ENCODE data around the gene TAGLN3. TPM values are rescaled to one million over a fixed set of nuclear protein-coding genes. Genes with fewer than 3 reads are reported as not detected.

The TAGLN3 gene
- 0.10 TPM for polyA plus RNA-seq (2012; ENCODE audit: low read depth, missing spikeins)

GRCh38 chr3:111998636-111999483 lies at the start of gene TAGLN3:
TSS of gene TAGLN3 (plus strand) at chr3:111998922. CDS start at chr3:111999423, 501 bp downstream.
- FAIRE-seq, result peak; percentile 38
- TF ChIP-seq PAX5 (IDR thresholded peaks at IDR 0.05; ENCODE audit: insufficient read depth, low read length, severe bottlenecking) (no peak), POLR2AphosphoS5 (IDR thresholded peaks at IDR 0.05; ENCODE audit: low read depth, low read length) (no peak), POLR2A (IDR thresholded peaks at IDR 0.05; ENCODE audit: low read depth, low read length) (no peak), POU2F2 (IDR thresholded peaks at IDR 0.05; ENCODE audit: low read depth, low read length) (no peak), TAF1 (IDR thresholded peaks at IDR 0.05; ENCODE audit: low read depth, low read length) (no peak), SPI1 (IDR thresholded peaks at IDR 0.05; ENCODE audit: low read depth, low read length) (no peak)
- no peak for DNase-seq (ENCODE audit: insufficient read length, low spot score)

- DNase-seq (ENCODE audit: insufficient read length, low spot score) (no peak), FAIRE-seq (no peak)
- no peak for TF ChIP-seq PAX5 (IDR thresholded peaks at IDR 0.05; ENCODE audit: insufficient read depth, low read length, severe bottlenecking)
Observed at GRCh38 chr3:111949712-111950111, 49.0 kb upstream of the TAGLN3 start.

DNA sequence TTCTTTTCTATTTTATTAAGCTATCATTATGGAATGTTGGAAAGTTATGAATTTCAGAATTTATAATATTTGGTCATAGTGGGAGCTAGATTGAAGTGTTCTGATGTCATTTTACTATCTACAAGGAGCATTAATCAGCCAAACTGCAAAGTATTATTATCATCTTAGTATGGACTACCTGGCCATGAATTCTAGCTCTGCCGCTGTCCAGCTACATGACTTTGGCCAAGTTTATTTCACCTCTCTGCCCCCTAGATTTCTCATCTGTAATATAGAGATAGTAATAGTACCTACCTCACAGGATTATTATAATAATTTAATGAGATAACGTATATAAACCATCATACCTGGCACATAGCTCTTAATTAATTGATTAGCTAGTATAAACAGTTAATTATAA lies 47.7 kb upstream of the TAGLN3 start:
- DNase-seq (ENCODE audit: insufficient read length, low spot score), result no peak
- FAIRE-seq, result no peak
- TF ChIP-seq POLR2AphosphoS5 (IDR thresholded peaks at IDR 0.05; ENCODE audit: low read depth, low read length) (no peak), POLR2A (IDR thresholded peaks at IDR 0.05; ENCODE audit: low read depth, low read length) (no peak), PAX5 (IDR thresholded peaks at IDR 0.05; ENCODE audit: insufficient read depth, low read length, severe bottlenecking) (no peak), POU2F2 (IDR thresholded peaks at IDR 0.05; ENCODE audit: low read depth, low read length) (no peak), SPI1 (IDR thresholded peaks at IDR 0.05; ENCODE audit: low read depth, low read length) (no peak), TAF1 (IDR thresholded peaks at IDR 0.05; ENCODE audit: low read depth, low read length) (no peak)

DNA sequence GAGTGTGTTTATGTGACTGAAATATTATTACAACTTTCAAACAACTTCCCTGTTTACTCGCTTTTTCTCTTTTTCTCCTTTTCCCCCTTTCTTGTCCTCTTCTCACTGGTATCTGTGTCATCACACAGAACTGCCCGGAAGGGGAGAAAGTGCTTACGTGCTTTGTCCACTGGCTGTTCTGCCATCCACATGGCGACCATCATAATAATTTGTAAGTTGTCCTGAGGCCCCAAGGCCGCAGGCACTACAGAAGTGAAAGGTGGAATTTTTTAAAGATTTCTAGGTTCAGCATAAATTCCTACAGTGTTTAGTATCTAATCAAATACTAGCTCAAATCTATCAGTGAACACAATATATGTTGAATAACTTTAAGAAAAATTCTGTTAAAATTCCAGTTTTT lies 46.6 kb upstream of the TAGLN3 start:
- TF ChIP-seq POLR2A (IDR thresholded peaks at IDR 0.05; ENCODE audit: low read depth, low read length), result no peak
- TF ChIP-seq PAX5 (IDR thresholded peaks at IDR 0.05; ENCODE audit: insufficient read depth, low read length, severe bottlenecking), result no peak
- TF ChIP-seq TAF1 (IDR thresholded peaks at IDR 0.05; ENCODE audit: low read depth, low read length), result no peak
- TF ChIP-seq SPI1 (IDR thresholded peaks at IDR 0.05; ENCODE audit: low read depth, low read length), result no peak
- no peak for TF ChIP-seq POU2F2 (IDR thresholded peaks at IDR 0.05; ENCODE audit: low read depth, low read length)
- no peak for TF ChIP-seq POLR2AphosphoS5 (IDR thresholded peaks at IDR 0.05; ENCODE audit: low read depth, low read length)
- FAIRE-seq, result no peak
- DNase-seq (ENCODE audit: insufficient read length, low spot score), result no peak

DNA sequence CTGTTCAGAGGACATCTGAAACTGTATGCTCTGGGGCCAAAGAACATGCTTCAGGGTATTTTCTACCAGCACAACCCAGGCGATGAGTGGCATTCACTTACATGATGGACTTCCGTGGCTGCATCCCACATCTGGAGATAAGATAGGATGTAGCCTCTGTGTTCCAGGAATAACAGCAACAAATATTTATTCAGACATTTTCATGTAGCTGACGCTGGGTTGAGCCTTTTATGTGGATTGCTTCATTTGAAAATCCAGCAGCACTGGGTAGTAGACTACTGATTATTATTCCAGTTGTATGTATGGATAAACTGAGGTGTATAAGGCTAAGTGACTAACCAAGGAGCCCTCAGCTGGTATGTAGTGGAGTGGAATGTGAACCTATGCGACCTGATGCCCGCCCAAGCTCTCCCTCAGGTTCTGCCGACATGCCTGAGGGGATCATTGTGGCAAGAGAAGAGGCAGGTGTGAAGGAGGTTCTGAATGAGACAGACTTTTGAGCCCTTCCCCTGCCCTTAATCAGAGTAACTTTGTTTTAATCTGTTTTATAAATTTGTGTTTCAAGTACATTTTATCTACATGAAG lies 45.8 kb upstream of the TAGLN3 start:
- DNase-seq (ENCODE audit: insufficient read length, low spot score) (no peak), FAIRE-seq (no peak)
- TF ChIP-seq POU2F2 (IDR thresholded peaks at IDR 0.05; ENCODE audit: low read depth, low read length) (no peak), PAX5 (IDR thresholded peaks at IDR 0.05; ENCODE audit: insufficient read depth, low read length, severe bottlenecking) (no peak), TAF1 (IDR thresholded peaks at IDR 0.05; ENCODE audit: low read depth, low read length) (no peak), SPI1 (IDR thresholded peaks at IDR 0.05; ENCODE audit: low read depth, low read length) (no peak), POLR2AphosphoS5 (IDR thresholded peaks at IDR 0.05; ENCODE audit: low read depth, low read length) (no peak), POLR2A (IDR thresholded peaks at IDR 0.05; ENCODE audit: low read depth, low read length) (no peak)

DNA sequence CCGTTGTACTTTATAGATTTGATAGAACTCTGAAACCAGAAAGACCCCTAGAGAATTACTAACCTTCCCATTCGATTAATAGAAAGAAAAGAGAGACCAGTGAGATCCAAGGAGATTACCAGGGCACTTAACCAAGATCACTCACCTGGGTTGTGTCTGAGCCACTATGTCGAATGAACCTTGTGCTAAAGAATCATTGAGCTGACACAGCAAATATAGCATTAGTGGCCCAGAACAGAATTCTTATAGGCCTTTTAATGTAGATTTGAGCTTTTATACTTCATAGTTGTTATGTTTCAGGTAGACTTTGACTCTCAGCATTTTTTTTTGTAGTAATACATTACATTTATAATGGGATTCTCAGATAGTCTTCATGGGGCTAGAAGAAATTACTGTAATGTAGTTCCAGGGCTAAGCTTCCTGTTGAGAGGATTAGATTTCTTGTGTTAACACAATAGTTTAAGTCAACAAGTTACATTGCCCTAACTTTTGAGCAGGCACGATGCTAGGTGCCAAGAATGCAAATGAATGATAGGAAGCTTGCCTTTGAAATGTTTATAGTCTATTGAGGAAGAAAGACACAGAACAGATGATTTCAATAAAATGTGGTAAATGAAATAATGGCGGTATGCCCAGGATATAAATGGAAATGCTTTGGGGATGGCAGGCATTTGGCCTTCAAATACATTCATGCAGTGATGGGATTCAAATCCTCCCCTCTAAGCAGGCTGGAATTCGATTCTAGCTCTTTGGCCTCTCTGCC lies 44.3 kb upstream of the TAGLN3 start:
- DNase-seq (ENCODE audit: insufficient read length, low spot score) (no peak), FAIRE-seq (no peak)
- no peak for TF ChIP-seq PAX5 (IDR thresholded peaks at IDR 0.05; ENCODE audit: insufficient read depth, low read length, severe bottlenecking)
- TF ChIP-seq POLR2A (IDR thresholded peaks at IDR 0.05; ENCODE audit: low read depth, low read length), result no peak
- TF ChIP-seq POU2F2 (IDR thresholded peaks at IDR 0.05; ENCODE audit: low read depth, low read length), result no peak
- TF ChIP-seq POLR2AphosphoS5 (IDR thresholded peaks at IDR 0.05; ENCODE audit: low read depth, low read length), result no peak
- TF ChIP-seq TAF1 (IDR thresholded peaks at IDR 0.05; ENCODE audit: low read depth, low read length), result no peak
- TF ChIP-seq SPI1 (IDR thresholded peaks at IDR 0.05; ENCODE audit: low read depth, low read length), result no peak

DNA sequence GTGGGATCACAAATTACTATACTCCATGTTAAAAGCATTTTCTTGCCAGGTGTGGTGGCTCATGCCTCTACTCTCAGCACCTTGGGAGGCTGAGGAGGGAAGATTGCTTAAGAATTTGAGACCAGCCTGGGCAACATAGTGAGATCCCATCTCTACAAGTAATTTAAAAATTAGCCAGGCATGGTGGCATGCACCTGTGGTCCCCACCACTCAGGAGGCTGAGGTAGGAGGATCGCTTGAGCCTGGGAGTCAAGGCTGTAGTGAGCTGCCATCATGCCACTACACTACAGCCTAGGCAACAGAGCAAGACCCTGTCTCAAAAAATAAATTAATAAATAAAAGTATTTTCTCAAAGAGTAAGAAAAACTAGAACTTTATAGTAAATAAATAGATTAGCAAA lies 42.8 kb upstream of the TAGLN3 start:
- TF ChIP-seq POLR2AphosphoS5 (IDR thresholded peaks at IDR 0.05; ENCODE audit: low read depth, low read length) (no peak), SPI1 (IDR thresholded peaks at IDR 0.05; ENCODE audit: low read depth, low read length) (no peak), PAX5 (IDR thresholded peaks at IDR 0.05; ENCODE audit: insufficient read depth, low read length, severe bottlenecking) (no peak)
- no peak for FAIRE-seq
- DNase-seq (ENCODE audit: insufficient read length, low spot score), result no peak

GRCh38 chr3:111956449-111956848 lies 42.3 kb upstream of the TAGLN3 start:
- TF ChIP-seq PAX5 (IDR thresholded peaks at IDR 0.05; ENCODE audit: insufficient read depth, low read length, severe bottlenecking) (no peak), POLR2AphosphoS5 (IDR thresholded peaks at IDR 0.05; ENCODE audit: low read depth, low read length) (no peak), TAF1 (IDR thresholded peaks at IDR 0.05; ENCODE audit: low read depth, low read length) (no peak), SPI1 (IDR thresholded peaks at IDR 0.05; ENCODE audit: low read depth, low read length) (no peak)
- DNase-seq (ENCODE audit: insufficient read length, low spot score), result no peak
- FAIRE-seq, result no peak

DNA sequence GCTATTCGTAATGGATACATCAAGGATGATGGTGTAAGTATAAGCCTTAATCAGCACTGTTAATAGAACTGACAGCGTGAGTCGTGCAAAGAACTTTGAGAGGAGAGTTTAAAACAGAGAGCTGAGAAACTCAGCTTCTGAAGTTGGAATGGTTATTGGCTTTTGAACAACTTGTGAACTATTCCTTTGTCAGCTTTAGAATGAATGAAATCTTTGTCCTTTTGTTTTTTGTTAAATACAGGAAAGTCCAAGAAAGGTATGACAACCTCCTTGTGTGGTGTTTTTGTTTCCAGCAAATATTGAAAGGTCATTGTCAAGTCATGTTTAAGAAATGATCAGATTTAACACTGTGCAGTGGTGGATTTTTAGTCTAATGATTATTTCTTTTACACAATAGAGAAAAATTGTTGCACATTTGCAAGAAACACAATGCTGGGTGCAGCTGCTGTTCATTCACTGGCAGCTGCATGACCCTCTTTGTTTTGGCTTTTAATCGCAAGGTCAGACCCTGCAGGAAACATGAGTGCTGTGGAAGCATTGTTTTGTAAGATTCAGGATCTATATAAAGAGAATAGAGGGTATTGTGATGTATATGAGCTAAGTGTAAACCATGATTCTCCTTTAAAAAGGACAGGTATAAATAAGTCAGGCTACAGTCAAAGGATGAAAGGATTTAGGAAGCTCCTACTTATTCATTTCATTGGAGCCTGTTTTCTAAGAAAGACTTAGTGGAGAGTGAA lies 41.6 kb upstream of the TAGLN3 start:
- TF ChIP-seq PAX5 (IDR thresholded peaks at IDR 0.05; ENCODE audit: insufficient read depth, low read length, severe bottlenecking) (no peak), POLR2A (IDR thresholded peaks at IDR 0.05; ENCODE audit: low read depth, low read length) (no peak), SPI1 (IDR thresholded peaks at IDR 0.05; ENCODE audit: low read depth, low read length) (no peak)
- FAIRE-seq, result no peak
- no peak for DNase-seq (ENCODE audit: insufficient read length, low spot score)
